ENCODE data around the gene SORCS1. TPM values are rescaled to one million over a fixed set of nuclear protein-coding genes. Genes with fewer than 3 reads are reported as not detected.

Gene SORCS1
- total RNA-seq, 1 experiment from 2014 or later, result 1.7 TPM

DNA sequence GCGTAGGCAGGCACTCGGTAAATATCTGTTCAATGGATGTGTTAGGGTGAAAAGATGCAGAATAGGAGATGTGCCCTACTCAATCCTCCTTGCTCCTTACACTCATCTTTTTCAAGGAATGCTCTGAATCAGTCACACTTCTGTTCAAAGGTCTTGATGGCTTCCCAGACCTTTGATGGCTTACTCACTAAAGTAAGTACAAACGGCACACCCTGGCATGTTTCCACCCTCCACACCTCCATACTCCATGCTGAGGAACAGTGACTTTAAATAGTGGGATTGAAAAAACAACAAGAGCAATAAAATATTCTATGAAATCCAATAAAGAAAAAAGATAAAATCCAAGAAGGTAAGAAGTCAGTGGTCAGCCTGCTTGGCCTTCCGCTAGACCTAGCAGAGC lies 569.2 kb downstream of the SORCS1 start:
- no peak overlapping the region for H3K27ac Mint-ChIP-seq

More for the DNA sequence above, 569.2 kb downstream of the SORCS1 start:
- no peaks in the 10 kb centered on the region for H4K20me1 ChIP-seq (ENCODE audit: control insufficient read depth, insufficient read depth, insufficient read length)
- no peak overlapping the region for H3K4me2 ChIP-seq (ENCODE audit: insufficient read depth, insufficient read length, low read length)
- no peak overlapping the region for H2BK120ac ChIP-seq (ENCODE audit: low read depth, low read length, poor library complexity, severe bottlenecking)
- no peak overlapping the region for H3K9ac ChIP-seq (ENCODE audit: extremely low read depth, insufficient read length, low read length)
- no peak overlapping the region for H3K18ac ChIP-seq (ENCODE audit: insufficient read length, low read depth, low read length)
- H3K4me1 ChIP-seq (ENCODE audit: insufficient read depth, low read length), result no peaks in the 10 kb centered on the region
- H2AK5ac ChIP-seq (ENCODE audit: insufficient read length, low read length), result no peak overlapping the region
- Mint-ChIP-seq H3K36me3 (ENCODE audit: insufficient read depth in 1 of 3, low read depth in 3 of 3) (no peaks in the 10 kb centered on the region), H3K9me3 (no peaks in the 10 kb centered on the region), H3K27me3 (ENCODE audit: low read depth) (peaks cover 2% of the 10 kb centered on the region; the same call in 1 of the 2 replicates), H3K4me1 (no peaks in the 10 kb centered on the region), H3K4me3 (no peak overlapping the region)
- H3K23me2 ChIP-seq (ENCODE audit: insufficient read length, low read depth, low read length, poor library complexity, severe bottlenecking), result no peaks in the 10 kb centered on the region
- no CpG with 5 or more reads among the region's 4 CpGs for WGBS (ENCODE audit: extremely low coverage, insufficient read length, low lambda C conversion rate)
- H4K8ac ChIP-seq (replicated peaks; ENCODE audit: insufficient read length, low read depth, low read length), result no peak overlapping the region
- H3K79me1 ChIP-seq (ENCODE audit: insufficient read depth, low read depth, low read length, poor library complexity, severe bottlenecking), result no peaks in the 10 kb centered on the region
- H2BK5ac ChIP-seq (ENCODE audit: insufficient read length, low read length), result no peak overlapping the region
- H4K91ac ChIP-seq (ENCODE audit: insufficient read length, low read depth, low read length), result no peak overlapping the region
- no peak overlapping the region for H3K14ac ChIP-seq (ENCODE audit: insufficient read depth, low read length)
- H3K27me3 ChIP-seq (ENCODE audit: insufficient read depth, low read length), result no peaks in the 10 kb centered on the region
- no peak overlapping the region for H3K27ac ChIP-seq (ENCODE audit: insufficient read length, low read depth, low read length)
- no peaks in the 10 kb centered on the region for H3K9me3 ChIP-seq (ENCODE audit: control insufficient read depth, low read depth, low read length)
- no peak overlapping the region for H3K56ac ChIP-seq (ENCODE audit: insufficient read length, low read depth, low read length)
- H3T11ph ChIP-seq (ENCODE audit: low read length), result no peak overlapping the region
- TF ChIP-seq, protein P1, sequence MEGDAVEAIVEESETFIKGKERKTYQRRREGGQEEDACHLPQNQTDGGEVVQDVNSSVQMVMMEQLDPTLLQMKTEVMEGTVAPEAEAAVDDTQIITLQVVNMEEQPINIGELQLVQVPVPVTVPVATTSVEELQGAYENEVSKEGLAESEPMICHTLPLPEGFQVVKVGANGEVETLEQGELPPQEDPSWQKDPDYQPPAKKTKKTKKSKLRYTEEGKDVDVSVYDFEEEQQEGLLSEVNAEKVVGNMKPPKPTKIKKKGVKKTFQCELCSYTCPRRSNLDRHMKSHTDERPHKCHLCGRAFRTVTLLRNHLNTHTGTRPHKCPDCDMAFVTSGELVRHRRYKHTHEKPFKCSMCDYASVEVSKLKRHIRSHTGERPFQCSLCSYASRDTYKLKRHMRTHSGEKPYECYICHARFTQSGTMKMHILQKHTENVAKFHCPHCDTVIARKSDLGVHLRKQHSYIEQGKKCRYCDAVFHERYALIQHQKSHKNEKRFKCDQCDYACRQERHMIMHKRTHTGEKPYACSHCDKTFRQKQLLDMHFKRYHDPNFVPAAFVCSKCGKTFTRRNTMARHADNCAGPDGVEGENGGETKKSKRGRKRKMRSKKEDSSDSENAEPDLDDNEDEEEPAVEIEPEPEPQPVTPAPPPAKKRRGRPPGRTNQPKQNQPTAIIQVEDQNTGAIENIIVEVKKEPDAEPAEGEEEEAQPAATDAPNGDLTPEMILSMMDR (conservative IDR thresholded peaks at IDR 0.05), result no peak
- H3K4ac ChIP-seq (ENCODE audit: low read depth, low read length), result no peak overlapping the region
- H2AFZ ChIP-seq (ENCODE audit: low read length), result no peak overlapping the region
- no peak for DNase-seq
- no peak overlapping the region for H2BK20ac ChIP-seq (ENCODE audit: low read depth, low read length, poor library complexity, severe bottlenecking)
- no peak overlapping the region for H3K23ac ChIP-seq (ENCODE audit: insufficient read length, low read depth, low read length)
- no peak overlapping the region for H2BK12ac ChIP-seq (ENCODE audit: insufficient read length, low read depth, low read length)
- H2BK15ac ChIP-seq (ENCODE audit: low read depth, low read length), result no peak overlapping the region
- no peaks in the 10 kb centered on the region for H3K79me2 ChIP-seq (ENCODE audit: insufficient read depth, low read length)
- H4K5ac ChIP-seq (ENCODE audit: insufficient read length, low read depth, low read length), result no peak overlapping the region

Data from H9 (cell line).